Thymus (tissue), 11 donors: ENCODE data around the gene SFXN2. TPM values are rescaled to one million over a fixed set of nuclear protein-coding genes. Genes with fewer than 3 reads are reported as not detected.

Experiments used
- DNase-seq, 9 donors: peaks; one replicate each; pipeline ENCODE4 v3.0.0-alpha.2; 2013; ENCODE audit warnings: low spot score in 9 of 9, low read depth in 6 of 9, missing footprints in 1 of 9
- H3K27ac ChIP-seq, 2 donors: one replicate each; pipeline ENCODE4 v1.5.1; 2013; ENCODE audit warnings: control low read depth in 1 of 2, low read depth in 1 of 2, low read length in 1 of 2, mild to moderate bottlenecking in 1 of 2, moderate library complexity in 1 of 2
- H3K27me3 ChIP-seq, 2 donors: one replicate each; pipeline ENCODE4 v1.5.1; 2013; ENCODE audit warnings: low read length in 1 of 2; ENCODE audit not compliant: control insufficient read depth in 2 of 2, insufficient read depth in 1 of 2
- H3K36me3 ChIP-seq, 2 donors: one replicate each; pipeline ENCODE4 v1.5.1; 2013; ENCODE audit warnings: low read length in 1 of 2, mild to moderate bottlenecking in 1 of 2, moderate library complexity in 1 of 2; ENCODE audit not compliant: control insufficient read depth in 2 of 2, insufficient read depth in 2 of 2
- H3K4me1 ChIP-seq, 2 donors: one replicate each; pipeline ENCODE4 v1.5.1; 2013; ENCODE audit warnings: low read length in 2 of 2; ENCODE audit not compliant: control insufficient read depth in 2 of 2, insufficient read depth in 2 of 2
- H3K4me3 ChIP-seq, 2 donors: one replicate each; pipeline ENCODE4 v1.5.1; 2013; ENCODE audit warnings: low read length in 2 of 2, control low read depth in 1 of 2, mild to moderate bottlenecking in 1 of 2
- H3K9me3 ChIP-seq, 2 donors: one replicate each; pipeline ENCODE4 v1.5.1; 2013; ENCODE audit warnings: low read length in 1 of 2, mild to moderate bottlenecking in 1 of 2; ENCODE audit not compliant: control insufficient read depth in 2 of 2, insufficient read depth in 1 of 2
- WGBS: extraction: QIAGEN DNeasy Blood & Tissue Kit; methylation state at CpG from one replicate; pipeline ENCODE4 v1.1.7; 2013; 5-methylcytosine and 5-hydroxymethylcytosine counted together
- polyA plus RNA-seq: library from polyadenylated mRNA; stranded (reverse); fragments of 200-250 nt; gene quantifications from one replicate; pipeline ENCODE4 v1.2.3, GENCODE V29; 2013
- total RNA-seq: library from RNA; stranded (reverse); fragments of 120-200 nt; gene quantifications from one replicate; pipeline ENCODE4 v1.2.4, GENCODE V29; 2013
- donor health status: healthy.

SFXN2 gene
- total and polyA plus RNA-seq, 2 donors = 10.8 to 14.9 TPM

- WGBS = 86% methylated on average over 7 of the region's 7 CpGs
- no peaks in the 10 kb centered on the region for H3K27me3 ChIP-seq
- no peak overlapping the region for H3K4me3 ChIP-seq
- DNase-seq = no peak
- peaks cover 47 to 65% of the 10 kb centered on the region in 2 donors for H3K4me1 ChIP-seq
- H3K36me3 ChIP-seq = peaks cover 2 to 7% of the 10 kb centered on the region in 2 donors
- H3K9me3 ChIP-seq = no peaks in the 10 kb centered on the region
- H3K27ac ChIP-seq = peak overlapping the region; percentile 64 to 92
These were observed 48.1 kb downstream of the SFXN2 start for GRCh38 chr10:102762401-102763015.

- Histone ChIP-seq H3K27me3 (no peaks in the 10 kb centered on the region), H3K9me3 (no peaks in the 10 kb centered on the region), H3K36me3 (peaks cover 2 to 7% of the 10 kb centered on the region in 2 donors), H3K4me3 (no peak overlapping the region), H3K4me1 (peaks cover 45 to 68% of the 10 kb centered on the region in 2 donors), H3K27ac (peak overlapping the region; percentile 76 to 92)
- WGBS = 60% methylated on average over 7 of the region's 7 CpGs
- DNase-seq = peak in 1 of 9 donors; percentile 80
These were observed 48.7 kb downstream of the SFXN2 start for GRCh38 chr10:102763037-102763607.

DNA sequence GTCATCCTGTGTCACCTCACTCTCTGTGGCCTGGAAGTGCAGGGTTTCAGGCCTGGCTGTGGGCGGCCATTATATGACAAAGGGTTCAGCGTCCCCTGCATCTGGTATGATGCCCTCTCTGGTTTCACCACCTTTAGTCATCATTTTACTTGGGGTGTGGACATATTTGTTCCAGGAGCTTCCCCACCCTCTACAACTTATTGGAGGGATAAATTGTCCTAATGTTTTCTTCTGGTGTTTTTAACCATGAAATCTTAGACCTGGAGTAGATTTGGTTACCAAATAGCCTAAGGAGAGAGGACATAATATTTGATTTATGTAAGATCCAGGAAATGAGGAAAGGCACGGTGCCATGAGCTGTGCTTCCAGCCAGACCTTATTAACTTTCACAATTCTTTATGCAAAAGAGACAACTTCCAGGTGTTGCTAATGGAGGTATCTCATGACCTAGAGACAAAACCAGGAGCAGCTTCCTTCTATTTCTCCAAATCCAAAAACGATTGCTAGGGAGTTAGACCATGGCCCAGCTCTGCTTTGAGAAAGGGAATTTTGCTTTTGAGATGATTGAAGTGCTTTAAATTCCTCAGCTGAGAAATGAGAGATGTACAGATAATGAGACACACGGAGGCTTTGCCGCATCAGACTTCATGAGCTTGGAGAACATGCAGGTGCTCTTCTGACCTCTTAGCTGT lies 50.2 kb downstream of the SFXN2 start:
- WGBS = 61% methylated on average over 6 of the region's 6 CpGs
- Histone ChIP-seq H3K27me3 (no peaks in the 10 kb centered on the region), H3K36me3 (peaks cover under 1 to 7% of the 10 kb centered on the region in 2 donors), H3K4me3 (no peak overlapping the region), H3K27ac (peak overlapping the region; percentile 44 to 60), H3K4me1 (peaks cover 45 to 70% of the 10 kb centered on the region in 2 donors), H3K9me3 (no peaks in the 10 kb centered on the region)
- peak in 1 of 9 donors; percentile 70 for DNase-seq

DNA sequence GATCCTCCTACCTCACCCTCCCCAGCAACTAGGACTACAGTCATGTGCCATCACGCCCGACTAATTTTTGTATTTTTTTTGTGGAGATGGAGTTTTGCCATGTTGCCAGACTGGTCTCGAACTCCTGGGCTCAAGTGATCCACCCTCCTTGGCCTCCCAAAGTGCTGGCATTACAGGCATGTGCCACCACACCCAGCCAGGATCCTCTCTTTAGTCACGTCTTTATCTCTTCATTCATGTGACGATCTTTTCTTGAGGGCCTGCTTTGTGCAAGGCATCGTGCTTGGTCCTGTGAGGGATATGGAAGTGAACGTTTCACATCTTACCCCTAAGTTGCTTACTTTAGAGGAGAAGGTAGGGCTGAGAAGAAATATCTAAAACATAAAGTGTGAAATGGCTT lies 50.9 kb downstream of the SFXN2 start:
- WGBS = 87% methylated on average over 7 of the region's 7 CpGs
- peaks cover 52 to 78% of the 10 kb centered on the region in 2 donors for H3K4me1 ChIP-seq
- H3K27me3 ChIP-seq = no peaks in the 10 kb centered on the region
- H3K36me3 ChIP-seq = peaks cover 0 to 7% of the 10 kb centered on the region in 2 donors
- no peaks in the 10 kb centered on the region for H3K9me3 ChIP-seq
- no peak overlapping the region for H3K4me3 ChIP-seq
- peak overlapping the region in 1 of 2 donors; percentile 60 for H3K27ac ChIP-seq
- DNase-seq = no peak

DNA sequence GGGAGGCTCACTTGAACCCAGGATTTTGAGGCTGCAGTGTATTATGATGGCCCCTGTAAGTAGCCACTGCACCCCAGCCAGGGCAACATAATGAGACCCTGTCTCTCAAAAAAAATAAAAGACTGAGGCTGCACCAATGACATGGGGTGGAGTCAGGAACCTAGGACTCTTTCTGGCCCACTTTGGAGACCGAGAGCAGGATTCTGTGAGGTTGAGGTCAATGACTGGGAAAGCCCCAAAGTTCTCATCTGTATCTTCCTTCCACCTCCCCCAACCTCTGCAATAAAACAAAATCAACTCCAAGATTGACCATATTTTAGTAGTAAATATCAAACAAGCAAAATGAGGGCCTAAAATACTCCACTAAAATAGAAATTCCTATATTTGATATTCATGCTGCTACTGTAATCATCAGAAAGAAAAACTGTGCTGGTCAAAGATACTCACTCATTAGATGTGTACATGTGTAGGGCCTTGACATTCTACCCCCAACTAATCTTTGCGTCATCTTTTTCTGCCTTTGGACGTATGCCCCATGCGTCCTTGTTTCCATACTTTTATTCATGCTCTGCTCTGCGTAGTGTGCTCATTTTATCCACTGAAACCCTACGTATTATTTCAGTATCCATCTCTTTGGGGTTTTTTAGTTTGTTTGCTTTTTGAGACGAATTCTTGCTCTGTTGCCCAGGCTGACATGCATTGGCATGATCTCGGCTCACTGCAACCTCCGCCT lies 53.2 kb downstream of the SFXN2 start:
- Histone ChIP-seq H3K4me3 (no peak overlapping the region), H3K36me3 (peaks cover 0 to 7% of the 10 kb centered on the region in 2 donors), H3K4me1 (peaks cover 54 to 73% of the 10 kb centered on the region in 2 donors), H3K9me3 (no peaks in the 10 kb centered on the region), H3K27ac (peak overlapping the region; percentile 31 to 61), H3K27me3 (no peaks in the 10 kb centered on the region)
- 96% methylated on average over 9 of the region's 9 CpGs for WGBS
- no peak for DNase-seq

DNA sequence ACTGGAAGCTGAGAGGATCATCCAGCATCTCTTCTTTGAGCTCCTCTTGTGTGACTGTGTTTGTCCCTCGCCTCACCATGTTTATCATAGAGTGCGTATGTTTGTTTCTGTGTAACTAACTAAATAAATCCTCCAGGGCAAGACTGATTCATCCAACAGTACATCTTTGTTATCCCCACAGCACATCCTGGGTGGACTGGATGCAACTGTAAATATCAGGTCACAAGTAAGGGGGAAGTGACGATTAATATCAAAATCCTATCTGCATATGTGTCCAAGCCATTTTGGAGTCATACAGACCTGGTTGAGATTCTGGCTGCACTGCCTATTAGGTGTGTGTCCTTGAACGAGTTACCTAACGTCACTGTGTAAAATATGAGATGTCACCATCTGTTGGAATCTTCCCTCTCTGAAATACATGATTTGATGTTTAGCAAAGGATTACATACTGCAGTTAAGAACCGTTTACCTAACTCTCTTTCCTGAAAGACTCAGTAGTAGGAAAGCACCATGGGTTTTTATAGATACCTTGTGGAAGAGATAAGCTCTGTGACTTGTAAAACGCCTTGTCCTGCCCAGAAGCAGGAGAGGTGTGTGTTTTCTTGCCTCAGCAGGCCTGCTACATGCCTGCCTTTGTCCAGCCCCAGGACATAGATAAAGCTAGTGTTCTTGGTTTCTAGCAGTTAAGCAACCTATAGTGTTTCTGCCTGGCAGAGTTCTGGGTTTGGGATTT lies 55.1 kb downstream of the SFXN2 start:
- no peak for DNase-seq
- H3K4me3 ChIP-seq = no peak overlapping the region
- no peaks in the 10 kb centered on the region for H3K9me3 ChIP-seq
- 91% methylated on average over 7 of the region's 7 CpGs for WGBS
- H3K4me1 ChIP-seq = peaks cover 47 to 65% of the 10 kb centered on the region in 2 donors
- H3K36me3 ChIP-seq = peaks cover 0 to 3% of the 10 kb centered on the region in 2 donors
- peak overlapping the region; percentile 66 to 67 for H3K27ac ChIP-seq
- H3K27me3 ChIP-seq = no peaks in the 10 kb centered on the region

DNA sequence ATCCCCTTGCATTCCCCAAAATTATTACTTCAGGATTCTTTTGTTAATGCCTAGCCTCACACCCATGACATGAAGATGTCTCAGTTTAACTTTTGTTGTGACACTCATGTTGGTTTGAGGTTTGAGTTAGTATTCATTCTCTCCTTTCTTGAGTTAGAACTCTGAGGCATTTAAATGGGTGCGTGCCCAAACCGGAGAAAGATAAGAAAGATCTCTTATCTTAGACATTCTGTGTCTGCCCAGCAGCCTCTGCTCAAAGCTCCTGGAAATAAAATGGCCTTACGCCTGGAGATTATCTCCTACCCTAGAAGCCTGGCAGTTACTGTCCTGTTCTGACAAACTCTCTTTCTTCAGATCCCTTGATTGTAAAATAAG lies 55.7 kb downstream of the SFXN2 start:
- H3K4me1 ChIP-seq = peaks cover 47 to 65% of the 10 kb centered on the region in 2 donors
- WGBS = 56% methylated on average over 3 of the region's 3 CpGs
- no peaks in the 10 kb centered on the region for H3K9me3 ChIP-seq
- H3K36me3 ChIP-seq = peaks cover 0 to 3% of the 10 kb centered on the region in 2 donors
- no peaks in the 10 kb centered on the region for H3K27me3 ChIP-seq
- H3K4me3 ChIP-seq = no peak overlapping the region
- H3K27ac ChIP-seq = peak overlapping the region; percentile 66 to 69
- peak in 1 of 9 donors; percentile 57 for DNase-seq

GRCh38 chr10:102770792-102771191 lies 56.4 kb downstream of the SFXN2 start:
- Histone ChIP-seq H3K27ac (peak overlapping the region; percentile 59 to 66), H3K4me1 (peaks cover 46 to 65% of the 10 kb centered on the region in 2 donors)
- WGBS = 90% methylated on average over 1 of the region's 1 CpG

More at GRCh38 chr10:102770792-102771191, 56.4 kb downstream of the SFXN2 start:
- no peaks in the 10 kb centered on the region for H3K9me3 ChIP-seq
- no peaks in the 10 kb centered on the region for H3K27me3 ChIP-seq
- no peak for DNase-seq
- no peak overlapping the region for H3K4me3 ChIP-seq
- H3K36me3 ChIP-seq = no peaks in the 10 kb centered on the region
